NT2/D1 (cell line): ENCODE measurements around the gene KCNE3.

ENCODE experiments used
- DNase-seq: peaks from one replicate; pipeline ENCODE4 v3.0.0-alpha.2; 2011; ENCODE audit warnings: low read depth, low spot score
- H3K27me3 ChIP-seq: 2 replicates; pipeline ENCODE4 v1.6.0; 2011; ENCODE audit warnings: mild to moderate bottlenecking; ENCODE audit not compliant: insufficient read length, insufficient read depth
- H3K36me3 ChIP-seq: 2 replicates; pipeline ENCODE4 v1.6.1; 2011; ENCODE audit warnings: mild to moderate bottlenecking, low read length, mixed read lengths; ENCODE audit not compliant: insufficient read depth, insufficient read length
- H3K4me1 ChIP-seq: 2 replicates; pipeline ENCODE4 v1.5.1; 2011; ENCODE audit not compliant: insufficient read depth, insufficient read length
- H3K4me3 ChIP-seq: 2 replicates; pipeline ENCODE4 v1.5.1; 2011; ENCODE audit warnings: low read depth; ENCODE audit not compliant: insufficient read length
- H3K9ac ChIP-seq: 2 replicates; pipeline ENCODE4 v1.6.0; 2011; ENCODE audit warnings: low read depth; ENCODE audit not compliant: insufficient read length
- H3K9me3 ChIP-seq: 2 replicates; pipeline ENCODE4 v1.5.1; 2011; ENCODE audit warnings: mild to moderate bottlenecking, low read length; ENCODE audit not compliant: insufficient read depth
- SUZ12 ChIP-seq: IDR thresholded peaks from 2 replicates; pipeline ENCODE4 v1.6.1; 2011; ENCODE audit not compliant: insufficient read length, insufficient read depth; ENCODE audit errors: extremely low read depth
- YY1 ChIP-seq: IDR thresholded peaks from 2 replicates; pipeline ENCODE4 v1.6.1; 2011; ENCODE audit not compliant: insufficient read length, insufficient read depth
- ZNF274 ChIP-seq: IDR thresholded peaks from 2 replicates; pipeline ENCODE4 v1.6.1; 2011; ENCODE audit warnings: mild to moderate bottlenecking, low read depth, low read length

KCNE3 gene, protein sequence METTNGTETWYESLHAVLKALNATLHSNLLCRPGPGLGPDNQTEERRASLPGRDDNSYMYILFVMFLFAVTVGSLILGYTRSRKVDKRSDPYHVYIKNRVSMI

DNA sequence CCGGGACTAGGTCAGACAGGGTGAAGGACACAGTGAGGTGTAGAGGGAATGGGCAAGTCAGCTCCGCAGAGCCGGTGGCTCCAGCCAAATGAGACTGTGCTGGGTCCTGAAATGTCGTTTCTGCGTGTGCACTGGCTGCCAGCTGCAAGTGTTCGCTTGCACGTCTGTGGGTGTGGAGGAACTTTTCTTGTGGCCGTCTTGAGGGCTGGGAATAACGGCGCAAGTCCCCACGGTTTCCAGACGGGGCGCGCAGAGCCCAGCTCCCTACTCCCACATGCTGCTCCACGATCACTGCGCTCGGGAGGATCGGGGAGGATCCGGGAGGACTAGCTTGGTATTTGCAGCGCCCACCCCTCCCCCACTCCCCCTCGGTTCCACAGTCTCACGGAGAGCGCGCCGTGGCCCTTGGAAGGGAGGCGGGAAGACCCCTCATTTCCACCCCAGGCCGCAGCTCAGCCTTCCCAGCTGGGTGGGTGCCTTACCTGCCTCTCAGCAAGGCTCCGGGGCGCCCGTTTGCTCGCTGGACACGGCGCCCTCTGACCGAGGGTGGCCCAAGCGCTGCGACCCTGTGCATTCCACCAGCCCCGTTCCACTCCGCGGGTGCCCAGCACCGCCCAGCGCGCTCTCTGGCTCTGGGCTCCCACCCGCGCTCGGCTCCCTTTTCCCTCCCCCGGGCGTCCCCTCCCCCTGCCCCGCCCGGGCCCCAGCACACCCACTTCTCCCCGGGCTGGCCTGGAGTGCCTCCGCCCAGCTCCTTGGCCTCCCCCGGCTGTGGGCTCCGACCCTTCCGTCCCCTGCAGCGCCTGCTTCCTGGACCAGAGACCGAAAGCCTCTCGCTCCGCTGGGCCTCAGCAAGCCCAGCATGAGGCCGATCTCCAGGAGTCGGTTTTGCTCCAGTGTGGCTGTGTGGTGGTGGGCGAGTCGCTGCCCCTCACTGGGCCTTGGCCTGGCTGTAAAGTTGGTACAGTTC is at the start of gene KCNE3:
Gene KCNE3 (minus strand): TSS at position 634 of the 970 bp plus-strand sequence. CDS start 9,986 bp downstream, outside the sequence.
- TF ChIP-seq YY1 (no peak), ZNF274 (no peak), SUZ12 (no peak)
- no peak for DNase-seq
- Histone ChIP-seq H3K9ac (peak within 1 kb of the TSS; percentile 71), H3K36me3 (no peaks in the 10 kb centered on the region), H3K27me3 (no peaks in the 10 kb centered on the region), H3K9me3 (no peaks in the 10 kb centered on the region), H3K4me1 (peaks cover 2% of the 10 kb centered on the region), H3K4me3 (peak within 1 kb of the TSS; percentile 37)

DNA sequence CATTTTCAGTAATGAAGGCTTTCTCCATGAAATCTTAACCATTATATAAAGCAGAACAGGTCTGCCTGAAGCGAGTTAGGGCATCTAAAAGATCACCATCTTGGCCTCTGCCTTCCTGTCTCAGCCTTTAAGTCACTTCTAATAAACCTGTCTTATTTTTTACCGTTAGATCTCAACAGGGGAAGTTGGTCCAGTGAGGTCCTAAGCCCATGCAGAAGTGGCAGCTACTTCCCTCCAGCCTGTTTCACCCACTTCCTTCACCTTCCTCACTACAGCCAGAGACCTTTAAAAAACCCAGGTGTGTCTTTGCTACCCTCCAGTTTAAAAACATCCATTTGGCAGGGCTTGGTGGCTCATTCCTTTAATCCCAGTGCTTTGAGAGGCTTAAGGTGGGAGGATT is 40.2 kb upstream of the KCNE3 start:
- no peak overlapping the region for H3K4me3 ChIP-seq
- DNase-seq: no peak

DNA sequence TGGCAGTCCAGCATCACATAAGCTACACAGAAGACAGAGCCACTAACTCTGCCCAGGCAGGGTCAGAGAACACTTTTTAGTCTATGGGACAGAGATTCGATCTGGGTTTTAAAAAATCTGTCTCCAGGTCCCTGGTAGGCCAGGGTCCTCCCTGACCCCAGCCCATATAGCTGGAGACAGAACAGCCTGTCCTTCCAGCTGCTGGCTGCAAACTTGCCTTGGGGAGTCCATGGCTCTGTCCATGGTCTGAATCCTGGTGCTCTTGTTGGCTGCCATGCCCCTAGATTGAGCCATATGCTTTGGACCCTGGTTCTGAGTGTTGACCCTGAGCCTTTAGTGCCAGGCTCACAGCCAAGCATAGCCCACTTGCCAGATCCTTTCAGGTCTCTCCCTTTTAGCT is 39.5 kb upstream of the KCNE3 start:
- no peak for DNase-seq

More for the DNA sequence above, 40.2 kb upstream of the KCNE3 start:
- Histone ChIP-seq H3K27me3 (no peaks in the 10 kb centered on the region), H3K36me3 (no peaks in the 10 kb centered on the region), H3K9me3 (peaks cover 6% of the 10 kb centered on the region), H3K4me1 (no peaks in the 10 kb centered on the region), H3K9ac (no peak overlapping the region)
- TF ChIP-seq SUZ12: no peak

DNA sequence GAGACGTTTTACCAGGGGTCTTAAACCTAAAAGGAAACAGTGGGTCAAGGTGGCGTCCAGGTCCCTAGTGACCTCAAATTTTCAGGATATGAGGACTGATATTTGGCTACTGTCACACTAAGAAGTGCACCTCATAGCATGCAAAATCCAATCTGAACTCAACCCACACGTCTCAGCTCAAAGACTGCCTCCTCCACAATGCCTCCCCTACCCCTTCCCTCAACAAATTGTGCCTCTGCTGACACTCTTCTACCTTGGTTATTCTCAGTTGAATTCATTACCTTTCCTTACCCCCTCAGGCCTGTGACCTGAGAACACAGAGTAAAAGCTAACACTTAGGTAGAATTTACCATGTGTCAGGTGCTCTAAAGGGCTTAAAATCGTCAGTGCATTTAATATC is 38.6 kb upstream of the KCNE3 start:
- Histone ChIP-seq H3K4me3 (no peak overlapping the region), H3K36me3 (no peaks in the 10 kb centered on the region), H3K9ac (no peak overlapping the region), H3K9me3 (peaks cover 19% of the 10 kb centered on the region), H3K27me3 (no peaks in the 10 kb centered on the region), H3K4me1 (no peaks in the 10 kb centered on the region)
- no peak for DNase-seq
- TF ChIP-seq YY1 (no peak), ZNF274 (no peak), SUZ12 (no peak)

More for the DNA sequence above, 39.5 kb upstream of the KCNE3 start:
- Histone ChIP-seq H3K4me1 (no peaks in the 10 kb centered on the region), H3K27me3 (no peaks in the 10 kb centered on the region), H3K9ac (no peak overlapping the region), H3K36me3 (no peaks in the 10 kb centered on the region), H3K4me3 (no peak overlapping the region), H3K9me3 (peaks cover 13% of the 10 kb centered on the region)
- TF ChIP-seq SUZ12: no peak
- no peak for TF ChIP-seq YY1
- no peak for TF ChIP-seq ZNF274

DNA sequence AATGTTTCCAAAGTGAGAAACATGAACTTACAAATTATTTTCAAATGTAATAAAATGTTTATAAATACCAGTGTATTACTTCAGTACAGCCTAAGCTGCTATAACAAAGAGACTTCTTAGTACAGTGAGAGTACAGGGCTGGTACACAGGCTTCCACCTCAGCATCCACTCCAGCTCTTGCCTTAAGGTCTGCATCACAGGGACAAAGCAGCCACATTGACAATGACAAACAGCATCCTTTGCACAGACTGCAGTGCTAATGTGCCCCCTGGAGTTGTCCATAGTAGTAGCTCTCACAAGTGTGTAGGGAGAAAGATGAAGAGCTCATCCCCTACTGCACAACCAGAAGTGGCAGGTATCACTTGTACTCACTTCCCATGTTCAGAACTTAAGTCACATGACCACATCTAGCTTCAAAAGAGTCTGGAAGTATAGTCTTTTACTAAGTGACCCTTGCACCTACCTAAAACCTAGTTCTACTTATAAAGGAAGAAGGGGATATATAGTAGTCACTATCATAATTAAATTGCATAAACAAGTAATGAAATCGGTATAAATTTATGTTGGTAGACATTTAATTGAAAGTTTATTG is 36.8 kb upstream of the KCNE3 start:
- H3K36me3 ChIP-seq: no peaks in the 10 kb centered on the region
- no peak for TF ChIP-seq YY1
- TF ChIP-seq ZNF274: no peak
- TF ChIP-seq SUZ12: no peak
- DNase-seq: no peak
- H3K4me3 ChIP-seq: no peak overlapping the region
- peaks cover 21% of the 10 kb centered on the region for H3K9me3 ChIP-seq
- no peak overlapping the region for H3K9ac ChIP-seq
- H3K27me3 ChIP-seq: no peaks in the 10 kb centered on the region
- H3K4me1 ChIP-seq: no peaks in the 10 kb centered on the region

DNA sequence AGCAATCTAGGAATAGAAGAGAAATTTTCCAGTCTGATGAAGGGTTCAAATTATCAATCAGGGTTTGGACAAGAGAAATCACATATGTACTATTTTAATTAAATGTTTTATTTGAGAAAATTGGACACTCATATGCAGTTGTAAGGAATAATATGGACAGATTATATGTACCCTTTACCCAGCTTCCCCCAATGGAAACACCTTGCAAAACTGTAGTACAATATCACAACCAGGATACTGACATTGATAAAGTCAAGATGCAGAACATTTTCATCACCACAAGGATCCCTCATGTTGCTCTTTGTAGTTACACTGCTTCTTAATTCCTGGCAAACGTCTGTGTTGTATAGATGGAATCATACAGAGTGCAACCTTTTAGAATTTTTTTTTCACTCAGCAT is 27.6 kb upstream of the KCNE3 start:
- no peak for TF ChIP-seq YY1
- Histone ChIP-seq H3K36me3 (no peaks in the 10 kb centered on the region), H3K4me3 (no peak overlapping the region), H3K4me1 (peaks cover 4% of the 10 kb centered on the region), H3K9me3 (peaks cover 22% of the 10 kb centered on the region; the same call in 1 of the 2 replicates), H3K9ac (no peak overlapping the region), H3K27me3 (no peaks in the 10 kb centered on the region)
- DNase-seq: no peak

DNA sequence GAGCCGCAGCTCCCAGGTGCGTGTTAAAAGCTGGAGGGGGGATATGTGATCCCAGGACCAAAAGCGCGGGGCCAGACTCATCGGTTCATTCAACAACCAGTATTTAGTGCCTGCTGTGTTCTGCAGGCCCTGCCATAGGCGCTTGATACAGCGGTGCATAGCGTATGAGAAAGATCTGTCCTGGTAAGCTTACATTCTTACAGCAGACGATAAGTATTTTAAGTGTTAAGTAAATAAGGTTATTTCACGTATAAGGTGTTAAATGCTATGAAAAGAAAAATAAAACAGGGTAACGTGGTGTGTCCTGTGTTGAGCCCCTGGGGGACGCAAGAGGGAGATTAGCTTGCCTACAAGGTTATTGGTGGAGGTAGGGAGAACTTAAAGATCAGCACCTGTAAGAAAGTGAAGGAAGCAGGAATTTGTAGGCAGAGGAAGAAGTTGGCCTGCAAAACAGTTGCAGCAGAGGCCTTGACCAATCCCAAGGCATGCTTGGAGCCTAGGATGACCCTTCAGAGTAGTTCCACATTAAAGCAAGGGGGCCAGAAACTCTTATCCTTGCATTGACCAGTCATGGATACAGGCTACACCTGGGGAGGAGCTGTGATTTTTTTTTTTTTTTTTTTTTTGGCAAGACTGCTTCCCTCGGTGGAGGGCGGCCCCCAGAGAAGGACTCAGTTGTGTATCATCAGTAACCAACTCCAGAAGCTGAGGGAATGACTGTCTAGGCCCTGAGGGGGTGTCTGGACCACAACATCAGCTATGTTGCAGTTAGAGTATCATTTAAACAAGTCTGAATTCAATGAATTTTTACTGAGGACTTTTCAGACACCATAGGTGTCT is 26.7 kb upstream of the KCNE3 start:
- TF ChIP-seq SUZ12 (no peak), ZNF274 (no peak), YY1 (no peak)
- DNase-seq: peak; percentile 3
- H3K4me3 ChIP-seq: peak overlapping the region; percentile 85
- H3K9ac ChIP-seq: peak overlapping the region; percentile 93
- H3K36me3 ChIP-seq: no peaks in the 10 kb centered on the region
- H3K9me3 ChIP-seq: peaks cover 22% of the 10 kb centered on the region; the same call in 1 of the 2 replicates
- peaks cover 4% of the 10 kb centered on the region for H3K4me1 ChIP-seq
- H3K27me3 ChIP-seq: no peaks in the 10 kb centered on the region
